Measurements from ENCODE around the gene CSNK1G2.

- TF ChIP-seq MAZ (IDR thresholded peaks at IDR 0.05; ENCODE audit: borderline replicate concordance, low read depth, low read length) (no peak), RNF2 (IDR thresholded peaks at IDR 0.05; ENCODE audit: borderline replicate concordance, low read depth) (no peak), EP300 (IDR thresholded peaks at IDR 0.05) (no peak), CTCF (IDR thresholded peaks at IDR 0.05) (no peak), REST (IDR thresholded peaks at IDR 0.05) (no peak), MAX (IDR thresholded peaks at IDR 0.05) (no peak), NFE2L2 (conservative IDR thresholded peaks at IDR 0.05; ENCODE audit: low read length) (no peak), EHF (CRISPR knock-in tag; IDR thresholded peaks at IDR 0.05) (no peak), RAD21 (conservative IDR thresholded peaks at IDR 0.05 in 1 of 2, IDR thresholded peaks at IDR 0.05 in 1 of 2) (no peak), BHLHE40 (IDR thresholded peaks at IDR 0.05; ENCODE audit: low read depth, low read length) (no peak), JUN (IDR thresholded peaks at IDR 0.05) (no peak)
These were observed 74.6 kb downstream of the CSNK1G2 start, which contains the start of gene BTBD2 for GRCh38 chr19:2015608-2015950.

Data from A549 (cell line).